Body of pancreas (tissue), 4 donors: ENCODE data around the gene EPN2. TPM values are rescaled to one million over a fixed set of nuclear protein-coding genes. Genes with fewer than 3 reads are reported as not detected.

Experiments used
- ATAC-seq: fragments of 150-250 bp; one replicate; pipeline ENCODE4 v1.9.1; 2016
- DNase-seq, 4 donors: peaks; one replicate each; pipeline ENCODE4 v3.0.0-alpha.2; 2019
- H3K27ac ChIP-seq, 4 donors: fragments of 200-600 bp; sonication (generic); 1 replicate in 3 of 4; 2 replicates in 1 of 4; pipeline versions ENCODE4 v1.5.1 to v1.6.1; 2016 to 2019; ENCODE audit warnings: mild to moderate bottlenecking in 1 of 4, mixed read lengths in 1 of 4, moderate library complexity in 1 of 4
- H3K27me3 ChIP-seq, 2 donors: fragments of 200-600 bp; sonication (generic); one replicate each; pipeline ENCODE4 v1.6.0; 2016; ENCODE audit warnings: mild to moderate bottlenecking in 1 of 2
- H3K36me3 ChIP-seq, 2 donors: fragments of 200-600 bp; sonication (generic); replicated peaks in 1 of 2; 2 replicates each; pipeline ENCODE4 v1.5.1; 2016; ENCODE audit warnings: low read depth in 2 of 2; ENCODE audit not compliant: insufficient read depth in 1 of 2
- H3K4me1 ChIP-seq: fragments of 200-600 bp; sonication (generic); one replicate; pipeline ENCODE4 v1.6.0; 2016
- H3K4me3 ChIP-seq, 2 donors: fragments of 200-600 bp; sonication (generic); 1 replicate in 1 of 2; 2 replicates in 1 of 2; pipeline ENCODE4 v1.5.1; 2016 to 2019
- H3K9me3 ChIP-seq, 3 donors: fragments of 200-600 bp; sonication (generic); 1 replicate in 2 of 3; 2 replicates in 1 of 3; pipeline ENCODE4 v1.5.1; 2016
- CTCF ChIP-seq, 7 experiments: fragments of 450-650 bp in 4 of 7; fragments of 200-600 bp in 3 of 7; sonication (generic) in 3 of 7; IDR thresholded peaks; one replicate each; pipeline ENCODE4 v1.5.1; 2016 to 2019; ENCODE audit warnings: antibody characterized with exemption in 7 of 7
- POLR2A ChIP-seq, 3 donors: fragments of 450-650 bp; IDR thresholded peaks; one replicate each; pipeline ENCODE4 v1.6.1; 2016; ENCODE audit warnings: antibody characterized with exemption in 3 of 3, mild to moderate bottlenecking in 2 of 3
- WGBS, 2 donors: methylation state at CpG; one replicate each; pipeline ENCODE4 v1.1.5; 2017; 5-methylcytosine and 5-hydroxymethylcytosine counted together
- intact Hi-C: fragments of 100-400 bp; cut with DNase I; formaldehyde crosslinking; loops from one replicate; pipeline ENCODE4 v1.15.1; 2023
- total RNA-seq, 2 donors: library from RNA; depleted of rRNA; stranded (reverse); fragments of >200 nt; gene quantifications; one replicate each; pipeline ENCODE4 v1.1.0, GENCODE V29; 2016

EPN2 gene
- total RNA-seq, 2 donors from 2014 or later: 32.7 to 46.5 TPM

GRCh38 chr17:19357351-19357750, 120.2 kb downstream of the EPN2 start:
- 88 to 89% methylated on average over 7 of the region's 7 CpGs for WGBS, 2 donors
- no peaks in the 10 kb centered on the region for H3K27me3 ChIP-seq
- no peak for DNase-seq

GRCh38 chr17:19357761-19358160, 120.6 kb downstream of the EPN2 start:
- TF ChIP-seq POLR2A (IDR thresholded peaks at IDR 0.05): no peak
- no peak for TF ChIP-seq CTCF (IDR thresholded peaks at IDR 0.05)
- H3K4me1 ChIP-seq: peaks cover 10% of the 10 kb centered on the region
- no peak for ATAC-seq
- H3K27me3 ChIP-seq: no peaks in the 10 kb centered on the region
- intact Hi-C loops: no loop called here
- 73 to 92% methylated on average over 5 to 7 of the region's 7 CpGs for WGBS, 2 donors
- H3K9me3 ChIP-seq: no peaks in the 10 kb centered on the region
- DNase-seq: no peak
- no peak overlapping the region for H3K27ac ChIP-seq
- no peaks in the 10 kb centered on the region for H3K36me3 ChIP-seq
- H3K4me3 ChIP-seq: no peak overlapping the region

More at GRCh38 chr17:19357351-19357750, 120.2 kb downstream of the EPN2 start:
- intact Hi-C loops: no loop called here
- no peak for TF ChIP-seq CTCF (IDR thresholded peaks at IDR 0.05)
- TF ChIP-seq POLR2A (IDR thresholded peaks at IDR 0.05): no peak
- Histone ChIP-seq H3K27ac (no peak overlapping the region), H3K36me3 (no peaks in the 10 kb centered on the region), H3K4me3 (no peak overlapping the region), H3K9me3 (no peaks in the 10 kb centered on the region), H3K4me1 (peaks cover 10% of the 10 kb centered on the region)
- ATAC-seq: no peak

GRCh38 chr17:19359151-19359550, 122.0 kb downstream of the EPN2 start:
- Histone ChIP-seq H3K4me1 (peaks cover 16% of the 10 kb centered on the region), H3K27ac (no peak overlapping the region), H3K9me3 (no peaks in the 10 kb centered on the region), H3K4me3 (no peak overlapping the region), H3K36me3 (no peaks in the 10 kb centered on the region), H3K27me3 (no peaks in the 10 kb centered on the region)
- ATAC-seq (no peak), DNase-seq (no peak)
- WGBS, 2 donors: 80 to 85% methylated on average over 7 of the region's 7 CpGs
- TF ChIP-seq POLR2A (IDR thresholded peaks at IDR 0.05) (no peak), CTCF (IDR thresholded peaks at IDR 0.05) (no peak)
- intact Hi-C loops: no loop called here

- H3K27ac ChIP-seq: no peak overlapping the region
- DNase-seq (no peak), ATAC-seq (no peak)
- no peak overlapping the region for H3K4me3 ChIP-seq
- 91 to 94% methylated on average over 5 of the region's 5 CpGs for WGBS, 2 donors
- peaks cover 22% of the 10 kb centered on the region for H3K4me1 ChIP-seq
- TF ChIP-seq CTCF (IDR thresholded peaks at IDR 0.05) (no peak), POLR2A (IDR thresholded peaks at IDR 0.05) (no peak)
- H3K36me3 ChIP-seq: no peaks in the 10 kb centered on the region
- H3K27me3 ChIP-seq: no peaks in the 10 kb centered on the region
- H3K9me3 ChIP-seq: no peaks in the 10 kb centered on the region
- intact Hi-C loops: no loop called here
These were observed 122.7 kb downstream of the EPN2 start for GRCh38 chr17:19359856-19360255.

- DNase-seq: no peak
- Histone ChIP-seq H3K27ac (no peak overlapping the region), H3K4me1 (peaks cover 26% of the 10 kb centered on the region), H3K9me3 (no peaks in the 10 kb centered on the region), H3K36me3 (no peaks in the 10 kb centered on the region), H3K27me3 (no peaks in the 10 kb centered on the region), H3K4me3 (no peak overlapping the region)
- WGBS, 2 donors: 88% methylated on average over 8 of the region's 8 CpGs
- no peak for TF ChIP-seq POLR2A (IDR thresholded peaks at IDR 0.05)
- TF ChIP-seq CTCF (IDR thresholded peaks at IDR 0.05): no peak
- ATAC-seq: no peak
- intact Hi-C loops: no loop called here
These were observed 123.6 kb downstream of the EPN2 start for GRCh38 chr17:19360772-19361171.
